Astrocyte of the spinal cord (primary cell): ENCODE data around the gene GATC.

ENCODE experiments used
- DNase-seq: peaks from one replicate; pipeline ENCODE4 v3.0.0; 2011; ENCODE audit warnings: low read depth, low spot score
- H3K4me3 ChIP-seq: 2 replicates; pipeline ENCODE4 v1.5.1; 2011; ENCODE audit warnings: low read depth, mild to moderate bottlenecking, low read length, moderate library complexity
- in situ Hi-C: cut with HindIII; loops from 2 replicates; pipeline ENCODE4 v1.10.0; 2017; ENCODE audit warnings: low sequenced_read_pairs
- TF ChIP-seq, protein P1 (sequence below): IDR thresholded peaks from 2 replicates; pipeline ENCODE4 v1.5.1; 2012; ENCODE audit warnings: low read depth, mild to moderate bottlenecking, low read length, inconsistent platforms

Gene GATC

DNA sequence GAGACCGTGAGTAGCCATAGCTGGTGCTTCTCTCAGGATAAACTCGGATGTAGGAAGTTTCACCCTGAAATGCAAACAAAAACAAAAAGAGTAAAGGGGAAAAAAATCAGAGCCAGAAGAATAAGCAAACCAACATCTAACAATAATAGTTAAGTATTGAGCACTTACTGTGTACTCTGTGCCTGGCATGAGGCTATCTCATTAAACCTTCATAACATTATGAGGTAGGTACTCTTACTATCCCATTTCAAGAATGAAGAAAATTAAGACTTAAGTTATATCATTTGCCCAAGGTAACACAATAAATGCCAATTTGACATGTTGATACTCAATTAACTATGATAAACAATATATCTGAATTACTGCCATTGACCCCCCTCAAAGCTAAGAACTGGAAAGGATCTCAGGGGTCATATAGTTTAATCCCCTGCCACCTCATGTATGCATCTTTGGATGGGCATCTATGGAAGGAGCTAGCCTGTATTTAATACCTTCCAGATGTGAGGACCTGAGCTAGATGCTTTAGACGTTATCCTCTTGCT, 15.9 kb downstream of the GATC start:
- in situ Hi-C loops = no loop called here
- DNase-seq = no peak
- H3K4me3 ChIP-seq = no peak overlapping the region
- TF ChIP-seq, protein P1, sequence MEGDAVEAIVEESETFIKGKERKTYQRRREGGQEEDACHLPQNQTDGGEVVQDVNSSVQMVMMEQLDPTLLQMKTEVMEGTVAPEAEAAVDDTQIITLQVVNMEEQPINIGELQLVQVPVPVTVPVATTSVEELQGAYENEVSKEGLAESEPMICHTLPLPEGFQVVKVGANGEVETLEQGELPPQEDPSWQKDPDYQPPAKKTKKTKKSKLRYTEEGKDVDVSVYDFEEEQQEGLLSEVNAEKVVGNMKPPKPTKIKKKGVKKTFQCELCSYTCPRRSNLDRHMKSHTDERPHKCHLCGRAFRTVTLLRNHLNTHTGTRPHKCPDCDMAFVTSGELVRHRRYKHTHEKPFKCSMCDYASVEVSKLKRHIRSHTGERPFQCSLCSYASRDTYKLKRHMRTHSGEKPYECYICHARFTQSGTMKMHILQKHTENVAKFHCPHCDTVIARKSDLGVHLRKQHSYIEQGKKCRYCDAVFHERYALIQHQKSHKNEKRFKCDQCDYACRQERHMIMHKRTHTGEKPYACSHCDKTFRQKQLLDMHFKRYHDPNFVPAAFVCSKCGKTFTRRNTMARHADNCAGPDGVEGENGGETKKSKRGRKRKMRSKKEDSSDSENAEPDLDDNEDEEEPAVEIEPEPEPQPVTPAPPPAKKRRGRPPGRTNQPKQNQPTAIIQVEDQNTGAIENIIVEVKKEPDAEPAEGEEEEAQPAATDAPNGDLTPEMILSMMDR = no peak

DNA sequence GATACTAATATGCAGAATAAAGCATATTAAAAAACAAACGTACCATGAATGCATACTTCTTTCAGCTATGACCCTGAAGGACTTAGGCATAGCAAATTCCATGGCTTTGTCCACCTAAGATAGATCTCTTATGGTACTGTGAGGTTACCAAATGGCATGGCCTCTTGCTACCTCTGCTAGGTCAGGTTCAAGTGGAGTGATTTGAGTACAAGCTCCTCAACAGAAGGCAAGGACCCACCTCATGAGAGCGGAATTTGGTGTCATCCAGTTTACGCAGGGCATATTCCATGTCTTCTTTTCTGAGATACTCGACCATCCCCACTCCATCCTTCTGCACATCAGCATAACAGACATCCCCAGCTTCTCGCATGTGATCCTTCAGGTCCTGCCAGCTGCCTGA, 17.5 kb downstream of the GATC start:
- no peak for DNase-seq
- TF ChIP-seq, protein P1 = no peak
- in situ Hi-C loops = no loop called here
- no peak overlapping the region for H3K4me3 ChIP-seq

DNA sequence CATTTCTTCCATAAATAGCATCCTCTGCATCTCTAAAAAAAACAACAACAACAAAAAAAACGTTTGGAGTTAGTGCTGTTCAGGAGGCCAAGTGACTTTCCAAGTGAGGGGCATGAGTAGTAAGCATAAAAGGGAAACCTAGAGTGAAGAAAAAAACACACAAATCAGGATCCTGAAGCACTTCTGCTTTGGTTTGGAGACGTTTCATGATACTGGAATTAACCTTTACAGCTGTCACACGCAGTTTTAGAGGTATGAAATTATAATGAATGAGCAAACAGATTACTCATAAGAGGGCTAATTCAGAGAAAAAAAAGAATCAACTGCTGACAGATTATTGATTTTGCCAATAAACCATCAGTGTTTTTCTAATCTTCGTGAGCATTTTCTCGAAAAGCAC, 19.5 kb downstream of the GATC start:
- no peak for DNase-seq
- H3K4me3 ChIP-seq = no peak overlapping the region
- in situ Hi-C loops = no loop called here
- TF ChIP-seq, protein P1 = no peak

DNA sequence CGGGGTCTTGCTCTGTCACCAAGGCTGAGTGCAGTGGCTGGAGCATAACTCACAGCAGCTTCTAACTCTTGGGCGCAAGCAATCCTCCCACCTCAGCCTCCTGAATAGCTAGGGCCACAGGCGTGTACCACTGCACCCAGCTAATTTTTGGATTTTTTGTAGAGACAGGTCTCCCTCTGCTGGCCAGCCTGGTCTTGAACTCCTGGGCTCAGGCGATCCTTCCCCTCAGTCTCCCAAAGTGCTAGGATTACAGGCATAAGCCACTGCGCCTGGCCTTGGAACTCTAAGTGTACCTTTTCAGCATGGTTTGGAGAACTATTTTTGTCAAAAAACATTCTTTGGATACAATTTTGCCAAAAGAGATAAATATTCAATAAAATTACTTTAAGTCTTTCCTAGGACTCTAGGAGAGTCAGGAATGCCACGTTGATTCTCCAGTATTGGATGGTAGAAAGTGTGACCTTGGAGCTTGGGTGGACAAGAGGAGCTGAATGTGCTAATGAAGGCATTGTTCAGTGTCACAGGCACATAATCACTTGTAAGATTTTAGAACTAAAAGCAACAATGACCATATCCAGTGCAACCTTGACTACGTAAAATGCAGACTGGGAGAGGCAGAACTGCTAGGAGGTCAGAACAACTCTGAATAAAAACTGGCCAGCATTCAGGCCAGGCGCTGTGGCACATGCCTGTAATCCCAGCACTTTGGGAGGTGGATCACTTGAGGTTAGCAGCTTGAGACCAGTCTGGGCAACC, 20.5 kb downstream of the GATC start:
- peak; percentile 26 for DNase-seq
- H3K4me3 ChIP-seq = no peak overlapping the region
- in situ Hi-C loops = no loop called here
- TF ChIP-seq, protein P1 = peak; percentile 72

DNA sequence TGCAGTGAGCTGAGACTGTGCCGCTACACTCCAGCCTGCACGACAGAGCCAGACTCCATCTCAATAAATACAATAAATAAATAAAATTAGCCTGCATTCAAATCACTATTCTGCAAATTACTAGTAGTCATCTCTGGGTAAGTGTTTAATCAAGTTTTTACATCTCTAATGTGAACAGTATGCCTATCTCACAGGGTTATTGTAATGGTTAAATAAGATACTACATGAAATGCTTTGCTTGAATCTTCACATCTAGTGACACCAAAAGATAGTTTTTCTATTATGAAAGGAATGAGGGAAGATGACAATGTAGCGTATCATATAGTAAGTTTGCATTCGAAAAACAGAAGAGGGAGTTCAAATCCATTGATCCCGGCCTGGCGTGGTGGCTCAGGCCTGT, 21.2 kb downstream of the GATC start:
- no peak overlapping the region for H3K4me3 ChIP-seq
- TF ChIP-seq, protein P1 = no peak
- in situ Hi-C loops = no loop called here
- no peak for DNase-seq

DNA sequence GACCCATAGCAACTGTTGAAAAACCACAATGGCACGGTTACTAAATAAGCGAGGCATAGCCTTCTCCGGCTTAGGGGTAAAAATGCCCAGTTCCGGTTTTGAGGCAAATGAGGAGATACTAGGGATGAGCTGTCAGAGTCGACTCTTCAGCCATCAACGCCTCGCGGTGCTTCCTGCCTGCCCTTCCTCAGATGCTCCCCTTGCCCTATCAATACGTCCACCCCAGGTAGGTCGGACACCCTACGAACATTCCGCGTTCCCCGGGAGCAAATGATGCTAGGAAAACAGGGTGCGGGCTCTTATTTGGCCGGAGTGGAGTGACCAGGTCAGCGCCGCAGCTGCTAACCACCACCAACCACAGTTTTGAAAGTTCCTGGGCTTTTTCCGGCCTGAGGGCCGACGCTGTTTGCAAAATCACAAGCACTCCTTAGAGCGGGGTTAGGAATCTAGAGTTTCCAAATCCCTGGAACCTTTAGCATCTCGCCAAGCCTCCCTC, 22.1 kb downstream of the GATC start:
- TF ChIP-seq, protein P1 = no peak
- in situ Hi-C loops = no loop called here
- DNase-seq = peak; percentile 60
- H3K4me3 ChIP-seq = peak overlapping the region; percentile 83
